ENCODE measurements around the gene DCTN4. TPM values are rescaled to one million over a fixed set of nuclear protein-coding genes. Genes with fewer than 3 reads are reported as not detected.

Gene DCTN4
- total and polyA plus RNA-seq, 9 donors, result 27.0 to 87.4 (median 69.0) TPM

- Histone ChIP-seq H3K4me1 (ENCODE audit: insufficient read depth) (peaks cover 14% of the 10 kb centered on the region), H3K36me3 (no peaks in the 10 kb centered on the region), H3K27me3 (no peaks in the 10 kb centered on the region), H3K4me3 (no peak overlapping the region), H3K9me3 (no peaks in the 10 kb centered on the region), H3K27ac (no peak overlapping the region)
- no peak for DNase-seq
- TF ChIP-seq POLR2A (IDR thresholded peaks at IDR 0.05), result no peak
- TF ChIP-seq EP300 (IDR thresholded peaks at IDR 0.05), result no peak
- TF ChIP-seq CTCF (IDR thresholded peaks at IDR 0.05), result no peak
- WGBS, 3 donors, result 97 to 100% (median 100%) methylated on average over 1 of the region's 1 CpG
- intact Hi-C loops (cut with DNase I), result loop anchor here in 1 of 4 donors (10.0 kb wide), 1 partner anchor 231 kb away; no protein-coding TSS in a partner anchor
Observed at GRCh38 chr5:150785950-150786349, 27.1 kb upstream of the DCTN4 start.

DNA sequence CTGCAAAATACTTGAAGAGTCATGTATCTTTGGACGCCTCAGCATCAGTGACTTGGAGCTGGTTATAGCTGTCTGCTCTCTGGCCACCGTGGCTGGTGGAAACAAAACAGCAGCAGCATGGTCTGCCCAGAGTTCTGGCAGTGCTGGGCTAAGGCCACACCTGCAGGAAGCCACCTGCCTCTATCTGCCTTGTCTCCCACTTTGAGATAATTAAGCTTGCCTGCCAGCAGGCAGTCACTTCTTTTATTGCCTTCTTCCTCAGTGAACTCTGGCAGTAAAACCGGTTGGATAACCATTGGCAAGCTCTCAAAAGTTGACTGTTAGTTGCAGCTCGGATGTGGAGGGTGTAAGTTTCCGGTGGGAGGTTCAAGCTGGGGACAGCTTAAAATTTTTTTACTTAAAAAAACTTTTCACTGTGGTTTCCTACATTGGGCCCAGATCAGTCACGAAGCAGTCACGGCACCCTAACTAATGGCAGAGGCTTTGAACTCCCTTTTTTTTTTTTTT is 24.7 kb upstream of the DCTN4 start:
- peak overlapping the region; percentile 66 to 89 for H3K27ac ChIP-seq
- no peaks in the 10 kb centered on the region for H3K36me3 ChIP-seq
- intact Hi-C loops (cut with DNase I), result loop anchor here in 1 of 4 donors (10.0 kb wide), 1 partner anchor 229 kb away; no protein-coding TSS in a partner anchor
- TF ChIP-seq POLR2A (IDR thresholded peaks at IDR 0.05) (no peak), CTCF (IDR thresholded peaks at IDR 0.05) (no peak), EP300 (IDR thresholded peaks at IDR 0.05) (no peak)
- no peaks in the 10 kb centered on the region for H3K27me3 ChIP-seq
- 7 to 12% (median 8%) methylated on average over 7 of the region's 7 CpGs for WGBS, 3 donors
- no peak overlapping the region for H3K4me3 ChIP-seq
- H3K9me3 ChIP-seq, result no peaks in the 10 kb centered on the region
- peaks cover 23% of the 10 kb centered on the region for H3K4me1 ChIP-seq (ENCODE audit: insufficient read depth)
- DNase-seq, result peak; percentile 50 to 76 (median 63)

DNA sequence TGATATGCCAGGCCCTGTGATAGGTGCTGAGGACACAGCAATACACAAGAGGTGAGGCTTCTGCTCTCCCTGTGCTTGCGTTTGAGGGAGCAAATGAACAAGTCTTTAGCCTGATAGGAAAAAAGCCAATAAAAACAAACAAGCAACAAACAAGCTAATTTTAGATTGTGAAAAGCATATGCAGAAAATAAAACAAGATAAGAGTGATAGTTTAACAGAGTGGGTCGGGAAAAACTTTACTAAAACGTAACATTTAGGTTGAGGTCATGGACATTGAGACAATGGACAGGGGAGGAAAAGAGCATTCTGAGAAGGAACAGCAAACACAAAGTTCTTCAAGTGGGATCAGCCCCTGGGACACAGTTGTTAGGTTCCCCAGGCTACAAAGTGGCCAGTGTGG is 24.0 kb upstream of the DCTN4 start:
- WGBS, 3 donors, result 8 to 22% (median 10%) methylated on average over 3 of the region's 3 CpGs
- Histone ChIP-seq H3K4me1 (ENCODE audit: insufficient read depth) (peaks cover 25% of the 10 kb centered on the region), H3K27ac (peak overlapping the region; percentile 66 to 89), H3K27me3 (no peaks in the 10 kb centered on the region), H3K36me3 (no peaks in the 10 kb centered on the region), H3K9me3 (no peaks in the 10 kb centered on the region), H3K4me3 (no peak overlapping the region)
- DNase-seq, result no peak
- intact Hi-C loops (cut with DNase I), result loop anchor here in 1 of 4 donors (10.0 kb wide), 1 partner anchor 228 kb away; no protein-coding TSS in a partner anchor
- no peak for TF ChIP-seq POLR2A (IDR thresholded peaks at IDR 0.05)
- no peak for TF ChIP-seq EP300 (IDR thresholded peaks at IDR 0.05)
- no peak for TF ChIP-seq CTCF (IDR thresholded peaks at IDR 0.05)

DNA sequence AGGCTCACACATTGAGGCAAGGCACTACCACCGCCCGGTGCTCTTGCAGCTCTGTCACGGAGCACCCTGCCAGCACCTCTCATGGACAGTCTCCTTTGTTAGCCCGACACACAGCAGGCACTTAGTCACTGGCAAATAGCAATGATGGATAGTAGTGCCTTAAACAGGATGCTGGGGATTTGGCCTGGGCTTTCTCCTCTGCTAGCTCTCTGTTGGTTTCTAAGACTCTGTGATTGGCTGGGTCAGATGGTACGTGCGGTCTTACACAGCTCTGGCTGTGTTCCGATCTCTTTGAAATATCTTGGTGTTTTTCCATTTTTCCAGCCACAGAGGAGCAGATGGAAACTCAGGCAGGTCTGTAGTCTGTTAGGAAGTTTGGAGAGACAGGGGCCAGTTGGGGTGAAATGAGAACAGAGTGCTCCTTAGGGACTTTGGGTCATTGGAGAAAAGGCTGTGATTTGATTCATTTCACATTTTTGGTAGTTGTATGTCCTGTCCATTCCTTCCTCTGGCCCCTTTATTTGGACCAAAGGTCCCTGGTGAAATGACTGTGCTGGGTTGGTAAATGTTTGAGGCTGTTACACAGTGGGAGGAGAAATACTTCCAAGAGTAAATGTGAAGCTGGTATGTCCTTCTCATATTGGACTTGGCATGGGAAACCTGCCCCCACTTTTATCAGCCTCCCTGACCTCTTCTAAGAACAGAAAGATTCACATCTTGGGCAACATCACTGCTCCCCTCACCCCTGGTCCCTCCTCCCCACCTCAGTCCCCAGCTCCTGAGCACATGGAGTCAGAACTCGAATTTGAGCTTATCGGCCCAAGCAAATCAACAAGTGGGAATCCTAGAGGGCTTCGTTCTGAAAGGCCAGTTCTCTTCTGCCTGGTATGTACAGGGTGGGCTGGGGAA is 23.1 kb upstream of the DCTN4 start:
- Histone ChIP-seq H3K27ac (peak overlapping the region; percentile 36 to 89), H3K4me1 (ENCODE audit: insufficient read depth) (peaks cover 28% of the 10 kb centered on the region), H3K36me3 (no peaks in the 10 kb centered on the region), H3K4me3 (no peak overlapping the region), H3K9me3 (no peaks in the 10 kb centered on the region), H3K27me3 (no peaks in the 10 kb centered on the region)
- TF ChIP-seq EP300 (IDR thresholded peaks at IDR 0.05) (no peak), POLR2A (IDR thresholded peaks at IDR 0.05) (no peak), CTCF (IDR thresholded peaks at IDR 0.05) (no peak)
- intact Hi-C loops (cut with DNase I), result loop anchor here in 1 of 4 donors (10.0 kb wide), 1 partner anchor 227 kb away; no protein-coding TSS in a partner anchor
- peak in 3 of 5 donors; percentile 43 to 60 (median 49) for DNase-seq
- WGBS, 3 donors, result 61 to 71% (median 65%) methylated on average over 10 of the region's 10 CpGs
